ENCODE results near the gene ZNF280A.

Gene ZNF280A

GRCh38 chr22:22478470-22478869 is 41.6 kb downstream of the ZNF280A start:
- no peak for TF ChIP-seq YY1 (IDR thresholded peaks at IDR 0.05; ENCODE audit: low read depth)
- no peak for TF ChIP-seq USF1 (IDR thresholded peaks at IDR 0.05)
- TF ChIP-seq FOXM1 (IDR thresholded peaks at IDR 0.05; ENCODE audit: borderline replicate concordance, low read depth) = no peak
- no peak for TF ChIP-seq EGR1 (IDR thresholded peaks at IDR 0.05)
- no peak for TF ChIP-seq NFIC (IDR thresholded peaks at IDR 0.05)
- TF ChIP-seq MAX (IDR thresholded peaks at IDR 0.05) = no peak
- TF ChIP-seq EP300 (IDR thresholded peaks at IDR 0.05; ENCODE audit: borderline replicate concordance) = no peak
- no peak for TF ChIP-seq REST (IDR thresholded peaks at IDR 0.05; ENCODE audit: low read depth)
- no peak for TF ChIP-seq TAF1 (IDR thresholded peaks at IDR 0.05; ENCODE audit: low read depth)
- TF ChIP-seq ZBTB7A (IDR thresholded peaks at IDR 0.05; ENCODE audit: low read depth) = no peak
- no peak for TF ChIP-seq RAD21 (IDR thresholded peaks at IDR 0.05; ENCODE audit: low read depth)
- TF ChIP-seq TCF12 (IDR thresholded peaks at IDR 0.05; ENCODE audit: low read depth) = no peak
- no peak for TF ChIP-seq CREB1 (IDR thresholded peaks at IDR 0.05; ENCODE audit: low read depth)
- no peak for TF ChIP-seq TEAD4 (IDR thresholded peaks at IDR 0.05)
- no peak for TF ChIP-seq CEBPB (IDR thresholded peaks at IDR 0.05)

- TF ChIP-seq TAF1 (IDR thresholded peaks at IDR 0.05; ENCODE audit: low read depth) (no peak), REST (IDR thresholded peaks at IDR 0.05; ENCODE audit: low read depth) (no peak), MAX (IDR thresholded peaks at IDR 0.05) (no peak), EP300 (IDR thresholded peaks at IDR 0.05; ENCODE audit: borderline replicate concordance) (no peak), YY1 (IDR thresholded peaks at IDR 0.05; ENCODE audit: low read depth) (no peak), CREB1 (IDR thresholded peaks at IDR 0.05; ENCODE audit: low read depth) (no peak), ZBTB7A (IDR thresholded peaks at IDR 0.05; ENCODE audit: low read depth) (no peak), USF1 (IDR thresholded peaks at IDR 0.05) (no peak), NFIC (IDR thresholded peaks at IDR 0.05) (no peak), TCF12 (IDR thresholded peaks at IDR 0.05; ENCODE audit: low read depth) (no peak), CEBPB (IDR thresholded peaks at IDR 0.05) (no peak), EGR1 (IDR thresholded peaks at IDR 0.05) (no peak), RAD21 (IDR thresholded peaks at IDR 0.05; ENCODE audit: low read depth) (no peak), FOXM1 (IDR thresholded peaks at IDR 0.05; ENCODE audit: borderline replicate concordance, low read depth) (no peak), TEAD4 (IDR thresholded peaks at IDR 0.05) (no peak)
Observed at GRCh38 chr22:22474733-22475132, 45.3 kb downstream of the ZNF280A start.

- no peak for TF ChIP-seq YY1 (IDR thresholded peaks at IDR 0.05; ENCODE audit: low read depth)
- no peak for TF ChIP-seq CREB1 (IDR thresholded peaks at IDR 0.05; ENCODE audit: low read depth)
- TF ChIP-seq TEAD4 (IDR thresholded peaks at IDR 0.05) = no peak
- no peak for TF ChIP-seq ZBTB7A (IDR thresholded peaks at IDR 0.05; ENCODE audit: low read depth)
- no peak for TF ChIP-seq USF1 (IDR thresholded peaks at IDR 0.05)
- TF ChIP-seq FOXM1 (IDR thresholded peaks at IDR 0.05; ENCODE audit: borderline replicate concordance, low read depth) = no peak
- TF ChIP-seq MAX (IDR thresholded peaks at IDR 0.05) = no peak
- no peak for TF ChIP-seq TCF12 (IDR thresholded peaks at IDR 0.05; ENCODE audit: low read depth)
- no peak for TF ChIP-seq RAD21 (IDR thresholded peaks at IDR 0.05; ENCODE audit: low read depth)
- no peak for TF ChIP-seq REST (IDR thresholded peaks at IDR 0.05; ENCODE audit: low read depth)
- TF ChIP-seq EGR1 (IDR thresholded peaks at IDR 0.05) = no peak
- no peak for TF ChIP-seq EP300 (IDR thresholded peaks at IDR 0.05; ENCODE audit: borderline replicate concordance)
- TF ChIP-seq CEBPB (IDR thresholded peaks at IDR 0.05) = no peak
Observed at GRCh38 chr22:22469527-22469926, 50.5 kb downstream of the ZNF280A start.

- TF ChIP-seq CEBPB (IDR thresholded peaks at IDR 0.05) (no peak), FOXM1 (IDR thresholded peaks at IDR 0.05; ENCODE audit: borderline replicate concordance, low read depth) (no peak), EGR1 (IDR thresholded peaks at IDR 0.05) (no peak), TEAD4 (IDR thresholded peaks at IDR 0.05) (no peak), NFIC (IDR thresholded peaks at IDR 0.05) (no peak), CREB1 (IDR thresholded peaks at IDR 0.05; ENCODE audit: low read depth) (no peak), EP300 (IDR thresholded peaks at IDR 0.05; ENCODE audit: borderline replicate concordance) (no peak)
Observed at GRCh38 chr22:22467112-22467511, 53.0 kb downstream of the ZNF280A start.

All from Ishikawa (cell line).